ENCODE data around the gene MFSD6L.

MFSD6L gene

DNA sequence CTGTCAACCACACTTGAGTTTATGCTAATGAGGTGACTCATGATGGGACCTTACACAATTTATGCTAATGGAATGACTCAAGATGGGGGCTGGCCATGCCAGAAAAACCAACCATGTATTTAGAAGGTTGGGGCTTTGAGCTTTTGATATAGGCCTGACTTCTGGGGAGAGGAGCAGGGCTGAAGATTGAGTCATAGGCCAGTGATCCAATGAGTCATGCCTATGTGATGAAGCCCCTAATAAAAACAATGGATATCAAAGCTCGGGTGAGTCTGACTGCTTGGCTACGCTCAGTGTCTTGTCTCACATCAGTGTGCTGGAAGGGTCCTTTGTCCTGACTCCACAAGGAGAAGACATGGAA lies 7.3 kb downstream of the MFSD6L start:
- no peak for DNase-seq (ENCODE audit: low read depth)

DNA sequence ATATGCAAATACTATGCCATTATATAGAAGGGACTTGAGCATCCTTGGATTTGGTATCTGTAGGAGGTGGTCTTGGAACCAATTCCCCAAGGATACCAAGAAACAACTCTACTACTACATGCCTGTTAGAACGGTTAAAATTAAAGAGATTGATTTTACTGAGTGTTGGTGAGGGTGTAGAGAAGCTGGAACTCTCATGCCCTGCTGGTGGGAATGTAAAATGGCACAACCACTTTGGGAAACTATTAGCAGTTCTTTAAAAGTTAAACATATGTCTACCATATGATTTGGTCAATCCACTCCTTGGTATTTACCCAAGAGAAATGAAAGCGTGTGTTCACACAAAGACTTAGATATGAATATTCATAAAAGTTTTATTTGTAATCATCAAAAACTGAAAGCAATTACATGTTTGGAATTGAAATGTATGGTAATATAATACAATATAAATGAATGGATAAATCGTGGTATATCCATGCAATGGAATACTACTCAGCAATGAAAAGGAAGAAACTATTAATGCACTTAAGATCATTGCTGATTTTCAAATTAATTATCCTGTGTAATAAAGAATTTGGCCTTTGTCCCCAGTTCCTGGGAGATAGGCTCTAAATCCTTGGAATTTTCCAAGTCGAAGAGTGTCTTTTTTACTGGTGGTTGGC lies 7.8 kb downstream of the MFSD6L start:
- DNase-seq (ENCODE audit: low read depth): no peak

DNA sequence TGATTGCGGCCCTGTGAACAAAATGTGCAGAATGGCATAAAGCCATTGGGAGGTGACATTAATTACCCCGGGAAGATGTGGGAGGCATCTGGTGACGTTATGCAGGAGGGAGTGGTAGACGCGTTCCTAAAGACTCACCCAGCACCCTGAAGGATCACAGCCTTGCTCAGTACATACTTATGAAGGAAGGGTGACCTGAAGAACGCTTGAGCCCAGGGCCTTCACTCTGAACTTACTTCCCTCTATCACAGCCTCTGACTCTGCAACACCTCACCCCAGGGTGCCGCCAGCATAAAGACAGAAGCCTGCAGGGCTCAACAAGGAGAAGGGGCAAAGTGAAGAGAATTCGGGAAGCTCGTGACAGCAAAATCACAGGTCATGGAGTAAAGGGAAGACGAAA lies 9.4 kb downstream of the MFSD6L start:
- DNase-seq (ENCODE audit: low read depth): no peak

DNA sequence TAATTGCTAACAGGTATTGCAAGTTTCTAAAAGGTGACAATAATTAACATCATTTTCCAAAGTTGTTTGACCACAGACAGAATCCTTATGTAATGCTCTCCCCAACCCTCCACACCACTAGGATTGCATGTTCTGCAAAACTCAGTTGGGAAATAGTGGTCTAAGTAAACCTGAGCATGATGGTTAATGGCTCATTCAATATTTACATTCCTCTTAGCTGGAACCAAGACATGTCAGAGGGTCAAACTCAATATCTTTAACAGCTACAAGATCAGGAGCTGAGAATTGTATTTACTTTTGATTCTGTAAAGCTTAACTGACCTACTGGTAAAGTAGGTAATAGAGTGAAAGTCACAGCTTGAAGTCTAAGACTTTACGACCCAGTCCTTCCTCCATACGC lies 10.2 kb downstream of the MFSD6L start:
- no peak for DNase-seq (ENCODE audit: low read depth)

DNA sequence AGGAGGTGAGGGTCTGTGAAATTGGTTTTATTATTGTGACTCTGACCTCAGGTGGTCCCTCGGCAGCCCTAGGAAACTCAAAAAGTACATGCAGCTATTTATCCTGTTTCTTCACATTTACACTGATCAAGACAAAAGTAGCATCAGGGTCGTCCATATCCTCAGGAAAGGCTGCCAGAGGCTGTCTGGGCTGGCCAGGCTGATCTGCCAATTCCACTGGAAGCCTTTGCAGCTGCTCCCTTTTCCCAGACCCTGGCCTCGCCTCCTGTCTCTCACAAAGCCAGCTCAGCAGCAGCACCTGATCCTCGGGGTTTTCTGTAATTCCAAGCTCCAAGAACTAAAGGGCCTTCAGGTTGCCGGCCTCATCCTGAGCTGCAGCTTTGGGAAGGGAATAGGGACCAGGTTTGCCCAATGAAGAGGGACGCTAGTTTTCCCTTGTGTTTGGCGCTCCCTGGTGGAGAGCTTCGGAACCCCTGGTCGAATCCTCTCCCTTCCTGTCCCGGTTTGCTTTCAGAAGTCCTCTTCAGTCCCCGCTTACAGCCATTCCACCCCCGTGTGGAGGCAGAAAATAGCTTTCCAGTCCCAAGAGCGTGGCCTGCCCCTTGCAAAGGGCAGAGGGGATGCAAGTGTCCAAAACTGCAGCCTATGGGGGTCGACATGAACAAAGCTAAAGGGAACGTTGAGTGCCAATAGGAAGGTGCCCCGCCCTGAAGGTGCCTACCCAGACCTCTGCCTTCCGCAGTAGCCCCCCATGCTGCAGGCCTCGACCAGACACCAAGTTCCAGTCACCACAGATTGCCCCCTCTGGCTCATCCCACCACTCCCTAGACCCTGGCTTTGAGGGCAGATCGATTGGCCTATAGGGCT lies 13.4 kb downstream of the MFSD6L start:
- DNase-seq (ENCODE audit: low read depth): peak; percentile 45

DNA sequence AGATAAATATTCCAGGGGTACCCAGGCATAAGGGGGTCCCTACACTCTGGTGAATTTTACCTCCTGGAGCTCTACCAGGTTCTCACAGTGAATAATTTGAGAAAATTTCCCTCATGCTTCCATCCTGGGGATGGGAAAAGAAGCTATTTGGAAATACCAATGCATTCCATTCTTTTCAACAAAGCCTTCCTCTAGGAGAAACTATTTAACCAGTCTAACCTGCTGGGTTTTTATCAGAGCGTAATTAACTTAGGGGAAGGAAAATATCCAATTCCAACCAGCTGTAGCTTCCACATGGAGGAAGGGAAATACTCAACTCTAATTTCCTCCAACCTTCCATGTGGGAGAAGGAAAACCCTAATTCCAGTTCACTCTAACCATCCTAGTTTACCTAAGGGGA lies 17.0 kb downstream of the MFSD6L start:
- no peak for DNase-seq (ENCODE audit: low read depth)

DNA sequence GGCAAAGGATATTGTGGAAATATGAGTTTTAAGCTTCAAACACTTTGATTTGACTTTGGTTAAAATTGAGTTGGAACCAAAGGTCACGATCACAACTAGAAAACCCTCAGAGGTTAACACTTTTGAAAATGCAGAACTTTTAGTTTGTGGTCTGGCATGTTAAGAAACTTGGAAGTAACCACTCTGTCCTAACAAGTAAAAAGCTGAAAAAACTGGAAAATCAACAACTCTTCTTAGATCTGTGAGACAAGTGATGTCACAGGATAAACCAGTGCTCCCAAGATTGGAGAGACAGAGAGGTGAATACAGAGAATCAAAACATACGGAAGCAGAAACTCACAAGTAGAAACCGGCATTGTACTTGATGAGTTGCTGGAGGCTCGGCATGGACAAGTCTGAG lies 17.4 kb downstream of the MFSD6L start:
- no peak for DNase-seq (ENCODE audit: low read depth)

DNA sequence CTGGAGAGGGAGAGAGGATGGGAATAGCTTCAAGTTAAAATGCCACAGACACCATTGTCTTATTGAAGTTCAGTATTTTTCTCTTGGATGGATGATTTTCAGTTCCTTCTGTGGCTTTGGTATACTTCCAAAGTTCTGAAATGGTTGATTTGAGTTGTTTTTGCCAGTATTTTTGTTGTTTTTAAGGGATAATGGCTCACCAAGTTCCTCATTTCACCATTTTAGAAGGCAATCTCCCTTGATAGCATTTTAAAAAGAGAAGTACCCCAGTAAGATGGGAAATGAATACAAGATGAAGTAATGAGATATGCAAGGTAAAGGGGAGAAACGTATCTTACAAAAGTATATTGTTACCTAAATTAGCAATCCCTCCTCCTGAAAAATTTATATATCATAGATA lies 22.3 kb downstream of the MFSD6L start:
- no peak for DNase-seq (ENCODE audit: low read depth)

DNA sequence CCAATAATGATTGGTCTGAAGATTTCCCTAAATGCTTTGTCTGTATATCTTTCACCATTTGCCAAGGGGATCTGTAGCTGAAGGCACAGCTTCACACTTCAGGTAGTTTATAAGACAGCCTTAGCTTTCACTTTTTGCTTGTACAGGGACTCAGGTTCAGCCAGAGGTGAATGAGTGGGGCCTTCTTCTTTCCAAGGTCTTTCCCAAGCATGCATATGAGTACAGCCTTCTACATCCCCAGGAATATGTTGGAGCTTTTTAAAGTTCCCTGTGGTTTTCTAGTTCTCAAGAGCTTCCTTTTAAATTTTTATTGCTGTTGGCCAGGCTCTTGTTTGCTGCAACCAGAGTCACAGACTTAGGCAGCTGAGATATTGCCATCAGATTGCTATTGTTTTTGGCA lies 22.9 kb downstream of the MFSD6L start:
- no peak for DNase-seq (ENCODE audit: low read depth)

DNA sequence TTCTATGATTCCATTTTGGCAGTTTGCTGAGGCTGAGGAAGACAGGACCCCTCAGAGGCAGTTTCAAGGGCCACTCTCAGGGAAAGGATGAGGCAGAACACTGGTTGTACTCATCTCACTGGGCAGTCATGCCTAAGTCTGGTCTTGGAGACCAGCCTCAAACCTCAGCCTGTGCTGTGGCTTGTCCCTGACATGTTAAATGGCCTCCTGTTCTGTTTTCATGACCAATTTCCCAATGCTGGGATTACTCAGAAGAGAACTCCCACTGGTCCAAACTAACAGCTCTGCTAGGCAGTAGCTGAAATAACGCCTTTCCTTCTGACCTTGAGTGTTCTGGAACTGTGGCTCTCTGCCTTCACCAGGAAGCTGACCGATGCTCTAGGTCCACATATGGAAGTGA lies 32.4 kb downstream of the MFSD6L start:
- no peak for DNase-seq (ENCODE audit: low read depth)

DNA sequence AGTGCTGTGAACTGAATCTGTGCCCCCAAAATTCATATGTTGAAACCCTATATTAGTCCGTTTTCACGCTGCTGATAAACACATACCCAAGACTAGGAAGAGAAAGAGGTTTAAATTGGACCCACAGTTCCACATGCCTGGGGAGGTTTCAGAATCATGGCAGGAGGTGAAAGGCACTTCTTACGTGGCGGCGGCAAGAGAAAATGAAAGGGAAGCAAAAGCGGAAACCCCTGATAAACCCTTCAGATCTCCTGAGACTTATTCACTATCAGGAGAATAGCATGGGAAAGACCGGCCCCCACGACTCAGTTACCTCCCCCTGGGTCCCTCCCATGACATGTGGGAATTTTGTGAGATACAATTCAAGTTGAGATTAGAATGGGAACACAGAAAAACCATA lies 37.2 kb downstream of the MFSD6L start:
- DNase-seq (ENCODE audit: low read depth): no peak

DNA sequence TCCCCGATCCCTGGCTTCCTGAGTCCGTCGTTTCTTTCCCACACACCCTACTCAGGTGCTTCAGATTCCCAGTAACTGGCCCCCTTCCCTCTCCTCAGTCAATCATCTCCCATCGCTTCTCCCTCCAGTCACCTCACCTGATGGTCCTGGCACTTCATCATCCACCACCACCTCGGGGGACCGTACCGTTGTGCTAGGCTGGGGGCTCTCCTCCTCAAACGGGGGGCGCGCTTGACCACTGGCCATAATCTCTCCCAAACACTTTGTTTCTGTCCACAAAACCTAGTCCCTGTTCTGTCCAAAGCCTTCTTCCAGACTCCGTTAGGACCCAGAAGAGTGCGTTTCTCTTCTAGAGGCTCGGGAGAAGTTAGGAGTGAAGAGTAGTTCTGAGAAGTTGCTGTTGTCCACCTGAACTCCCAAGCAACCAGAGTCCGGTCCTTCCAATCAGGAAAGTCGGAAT lies 41.0 kb downstream of the MFSD6L start, which contains the start of gene SPDYE4:
SPDYE4 (minus strand) TSS at position 410 of the 460 bp plus-strand sequence; CDS start at position 246, 164 bp downstream.
- no peak for DNase-seq (ENCODE audit: low read depth)

DNA sequence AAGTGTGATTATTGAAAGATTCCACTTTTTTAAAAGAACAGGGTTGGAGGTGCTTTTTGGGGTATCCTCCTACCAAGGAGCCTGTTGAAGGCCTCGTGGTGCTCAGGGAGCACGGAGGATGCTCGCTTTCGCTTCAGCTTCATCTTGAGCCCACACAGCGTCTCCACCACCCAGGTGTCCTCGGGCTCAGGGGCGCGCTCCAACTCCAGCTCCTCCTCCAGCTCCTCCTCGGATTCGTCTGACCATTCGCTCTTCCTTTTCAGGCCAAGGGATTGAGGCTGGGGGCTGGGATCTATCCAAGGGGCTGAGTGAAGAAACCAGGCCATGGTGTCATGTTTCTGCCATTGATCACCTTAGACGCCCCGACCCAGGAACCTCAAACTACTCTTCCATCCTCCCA lies 42.0 kb downstream of the MFSD6L start:
- DNase-seq (ENCODE audit: low read depth): no peak

DNA sequence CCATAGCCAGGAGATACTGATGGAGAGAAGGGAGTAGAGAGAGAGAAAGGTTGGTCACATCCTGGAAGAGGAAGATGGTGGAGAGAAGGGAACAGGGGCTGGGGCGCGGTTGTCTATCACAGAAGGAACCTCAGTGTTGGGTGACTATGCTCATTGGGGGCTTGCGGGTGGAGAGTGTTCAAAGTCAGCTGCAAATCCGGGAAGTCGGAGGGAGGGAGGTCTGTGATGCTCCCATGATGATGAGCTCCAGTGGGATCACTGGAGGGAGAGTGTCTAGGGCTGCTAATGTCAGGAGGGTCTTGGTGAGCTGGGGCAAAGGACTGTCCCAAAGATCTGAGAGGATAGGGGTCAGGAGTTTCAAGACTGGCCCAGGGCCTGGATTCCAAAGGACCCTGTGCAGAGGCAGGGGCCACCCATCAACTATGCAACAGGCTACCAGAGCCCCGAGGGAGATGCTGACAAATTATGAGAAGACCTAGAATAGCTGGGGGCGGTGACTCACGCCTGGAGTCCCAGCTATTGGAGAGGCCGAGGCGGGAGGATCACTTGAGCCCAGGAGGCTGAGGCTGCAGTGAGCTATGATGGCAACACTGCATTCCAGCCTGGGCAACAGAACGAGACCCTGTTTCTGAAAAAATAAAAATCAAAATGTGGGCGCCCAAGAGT lies 43.4 kb downstream of the MFSD6L start:
- no peak for DNase-seq (ENCODE audit: low read depth)

DNA sequence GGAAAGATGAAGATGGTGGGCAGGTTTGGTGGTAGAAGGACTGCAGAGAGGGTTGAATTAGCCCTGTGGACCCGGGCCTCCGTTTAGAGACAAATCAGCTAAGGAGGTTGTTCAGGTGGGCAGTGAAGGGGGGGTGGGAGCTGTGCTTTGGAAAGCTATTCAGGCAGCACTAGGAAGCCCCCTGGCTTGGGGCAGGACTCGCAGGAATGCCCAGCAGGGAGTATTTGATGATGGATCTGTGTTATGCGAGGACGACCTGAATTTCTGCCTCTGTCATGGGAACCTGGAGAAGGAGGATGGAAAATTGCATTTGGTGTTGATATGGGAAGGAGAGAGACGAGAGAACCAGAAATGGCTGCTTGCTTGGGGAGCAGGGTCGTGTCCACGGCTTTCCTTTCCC lies 44.3 kb downstream of the MFSD6L start:
- DNase-seq (ENCODE audit: low read depth): no peak

DNA sequence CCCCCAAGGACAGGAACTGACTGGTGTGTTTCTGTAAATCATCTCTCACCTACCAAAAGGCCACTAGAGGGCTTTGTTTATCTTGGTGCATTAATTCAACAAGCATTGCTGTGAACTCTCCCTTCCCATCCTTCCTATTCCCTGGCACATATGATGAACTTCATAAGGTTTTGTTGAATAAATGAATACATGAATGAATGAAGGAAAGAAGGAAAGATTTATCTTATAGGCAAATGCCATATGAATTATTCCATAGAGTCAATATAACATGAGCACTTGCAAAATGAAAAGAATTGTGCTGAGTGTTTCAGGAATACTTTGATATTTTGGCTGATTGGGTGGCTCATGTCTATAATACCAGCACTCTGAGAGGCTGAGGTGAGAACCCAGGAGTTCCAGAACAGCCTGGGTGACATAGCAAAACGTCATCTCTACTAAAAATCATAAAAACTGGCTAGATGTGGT lies 45.2 kb downstream of the MFSD6L start:
- no peak for DNase-seq (ENCODE audit: low read depth)

DNA sequence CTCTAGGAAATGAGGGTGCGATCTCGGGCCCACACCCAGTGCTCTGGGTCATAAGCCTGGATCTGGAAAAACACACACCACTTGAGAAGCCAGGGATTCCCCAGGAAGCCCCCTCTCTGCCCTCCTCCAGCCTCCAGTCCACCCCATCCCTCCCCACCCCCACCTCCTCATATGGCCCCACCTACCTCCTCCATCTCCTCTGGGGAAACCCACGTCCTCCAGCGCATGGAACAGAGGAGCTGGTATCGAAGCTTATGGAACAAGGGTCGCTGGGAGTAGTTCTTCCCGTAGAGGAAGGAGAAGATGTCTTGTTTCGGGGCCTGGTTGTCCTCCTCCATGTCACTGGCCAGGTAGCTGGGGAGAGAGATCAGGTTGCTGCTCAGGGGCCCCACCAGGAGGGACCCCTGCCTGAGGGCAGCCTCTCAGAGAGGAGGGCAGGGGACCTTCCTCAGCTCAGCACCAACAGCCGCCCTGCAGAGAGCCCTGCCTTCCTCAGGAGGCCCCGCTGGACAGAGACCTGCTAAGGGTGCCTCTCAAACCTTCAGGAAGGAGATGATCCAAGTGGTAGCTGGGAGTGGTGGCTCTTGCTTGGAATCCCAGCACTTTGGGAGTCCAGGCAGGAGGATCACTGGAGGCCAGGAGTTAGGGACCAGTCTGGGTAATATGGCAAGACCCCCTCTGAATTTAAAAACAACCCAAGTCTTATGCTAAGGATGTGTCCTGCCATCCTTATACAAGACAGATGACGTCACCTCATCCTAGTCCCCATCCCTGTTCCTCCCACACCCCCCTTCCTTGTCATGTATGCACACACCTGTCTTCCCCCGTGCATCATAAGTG lies 45.8 kb downstream of the MFSD6L start:
- DNase-seq (ENCODE audit: low read depth): no peak

DNA sequence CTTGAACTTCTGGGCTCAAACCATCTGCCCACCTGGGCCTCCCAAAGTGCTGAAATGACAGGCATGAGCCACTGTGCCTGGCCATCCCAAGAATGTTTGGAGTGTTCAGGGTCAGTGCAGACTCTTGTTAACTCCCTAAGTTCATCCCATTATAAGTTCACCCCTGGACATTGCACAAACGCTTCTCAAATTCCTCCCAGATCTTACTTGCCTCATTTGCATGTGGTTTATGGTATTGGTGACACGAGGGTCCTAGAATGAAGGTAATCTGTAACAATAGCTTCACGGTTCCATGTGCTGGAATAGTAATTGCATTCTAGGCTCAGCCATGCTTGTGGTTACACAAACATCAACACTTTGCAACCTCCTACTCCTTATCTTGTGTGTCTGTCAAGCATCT lies 49.5 kb downstream of the MFSD6L start:
- DNase-seq (ENCODE audit: low read depth): no peak

DNA sequence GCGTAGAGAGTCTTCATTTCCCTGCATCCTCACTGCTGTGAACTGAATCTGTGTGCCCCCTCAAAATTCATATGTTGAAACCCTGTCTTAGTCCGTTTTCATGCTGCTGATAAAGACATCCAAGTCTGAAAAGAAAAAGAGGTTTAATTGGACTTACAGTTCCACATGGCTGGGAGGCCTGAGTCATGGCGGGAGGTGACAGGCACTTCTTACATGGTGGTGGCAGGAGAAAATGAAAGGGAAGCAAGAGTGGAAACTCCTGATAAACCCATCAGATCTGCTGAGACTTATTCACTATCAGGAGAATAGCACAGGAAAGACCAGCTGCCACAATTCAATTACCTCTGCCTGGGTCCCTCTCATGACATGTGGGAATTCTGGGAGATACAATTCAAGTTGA lies 51.4 kb downstream of the MFSD6L start:
- DNase-seq (ENCODE audit: low read depth): no peak

All from stimulated activated CD8-positive, alpha-beta memory T cell treated with anti-CD3 and anti-CD28 coated beads, Interleukin-4, amount 100 ng/mL, for 24 hours (primary cell).